NCI-H146 (cell line): ENCODE results near the gene GALNT18.

Source experiments
- DNase-seq: peaks from one replicate; lab custom pipeline; 2025; lab: John Stamatoyannopoulos, UW

The GALNT18 gene

GRCh38 chr11:11532574-11532973 lies 89.2 kb downstream of the GALNT18 start:
- DNase-seq: no peak

- DNase-seq: no peak
Measured at GRCh38 chr11:11531131-11531908, 90.5 kb downstream of the GALNT18 start.

DNA sequence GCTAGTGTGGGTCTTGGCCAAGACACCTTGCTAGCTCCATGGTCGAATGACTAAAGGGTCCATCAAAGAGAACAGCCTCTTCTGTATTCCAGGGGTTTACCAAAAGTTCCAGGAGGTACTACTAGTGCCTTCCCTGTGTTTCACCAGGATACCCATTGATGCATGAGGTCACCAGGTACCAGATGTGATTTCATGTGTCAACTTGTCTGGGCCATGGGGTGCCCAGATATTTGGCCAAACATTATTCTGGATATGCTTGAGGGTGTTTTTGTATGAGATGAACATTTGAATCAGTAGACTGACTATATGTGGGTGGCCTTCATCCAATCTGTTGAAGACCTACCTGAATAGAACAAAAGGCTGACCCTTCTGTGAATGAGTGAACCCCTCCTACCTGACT lies 92.8 kb downstream of the GALNT18 start:
- no peak for DNase-seq

DNA sequence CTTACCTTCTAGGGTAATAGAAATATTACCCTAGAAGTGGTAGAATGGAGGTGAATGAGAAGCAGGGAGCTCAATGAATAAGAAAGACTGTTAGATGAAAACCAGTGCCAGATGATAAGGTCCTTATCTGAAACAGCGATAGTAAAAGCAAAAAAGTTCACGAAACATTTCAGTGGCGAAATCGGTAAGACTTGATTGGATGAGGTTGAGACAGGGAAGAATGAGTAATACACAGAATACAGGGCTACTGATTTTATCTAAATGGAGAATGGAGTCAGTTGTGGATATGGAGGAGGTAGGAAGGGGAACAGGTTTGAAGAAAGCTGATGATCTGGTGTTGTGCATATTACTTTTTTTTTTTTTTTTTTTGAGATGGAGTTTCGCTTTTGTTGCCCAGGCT lies 96.5 kb downstream of the GALNT18 start:
- no peak for DNase-seq

GRCh38 chr11:11524436-11525061 lies 97.3 kb downstream of the GALNT18 start:
- no peak for DNase-seq

GRCh38 chr11:11522591-11522990 lies 99.2 kb downstream of the GALNT18 start:
- no peak for DNase-seq

DNA sequence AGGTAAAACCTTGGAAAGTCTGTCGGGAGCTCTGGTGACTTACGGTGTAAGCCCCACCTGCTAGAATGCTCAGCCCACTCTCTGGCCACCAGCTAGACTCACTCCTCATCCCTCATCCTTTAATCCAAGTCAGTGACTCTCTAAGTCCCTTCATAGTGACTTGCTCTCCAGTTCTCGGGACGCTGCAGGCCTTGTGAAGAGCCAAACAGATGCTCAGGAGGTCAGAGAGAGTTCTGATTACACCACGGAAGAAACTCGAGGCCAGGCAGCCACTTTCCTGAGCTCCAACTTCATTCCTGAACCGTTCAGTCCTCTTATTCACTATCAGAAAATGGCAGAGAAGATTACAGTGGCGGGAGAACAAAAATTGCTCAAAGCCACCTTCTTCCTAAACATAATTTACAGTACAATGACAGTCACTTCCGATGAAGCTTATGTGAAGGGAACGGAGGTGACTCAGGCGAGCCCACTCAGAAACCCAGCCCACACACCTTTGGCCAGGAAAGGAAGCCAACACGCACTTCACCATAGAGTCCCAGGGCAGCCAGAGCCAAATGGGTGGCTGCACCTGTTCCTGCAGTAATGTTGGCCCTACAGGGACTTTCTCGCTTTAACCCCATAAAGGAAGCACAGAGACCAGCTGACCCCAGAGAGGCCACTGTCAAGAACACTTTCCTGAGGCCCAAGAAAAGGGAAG lies 100.4 kb downstream of the GALNT18 start:
- DNase-seq: no peak

DNA sequence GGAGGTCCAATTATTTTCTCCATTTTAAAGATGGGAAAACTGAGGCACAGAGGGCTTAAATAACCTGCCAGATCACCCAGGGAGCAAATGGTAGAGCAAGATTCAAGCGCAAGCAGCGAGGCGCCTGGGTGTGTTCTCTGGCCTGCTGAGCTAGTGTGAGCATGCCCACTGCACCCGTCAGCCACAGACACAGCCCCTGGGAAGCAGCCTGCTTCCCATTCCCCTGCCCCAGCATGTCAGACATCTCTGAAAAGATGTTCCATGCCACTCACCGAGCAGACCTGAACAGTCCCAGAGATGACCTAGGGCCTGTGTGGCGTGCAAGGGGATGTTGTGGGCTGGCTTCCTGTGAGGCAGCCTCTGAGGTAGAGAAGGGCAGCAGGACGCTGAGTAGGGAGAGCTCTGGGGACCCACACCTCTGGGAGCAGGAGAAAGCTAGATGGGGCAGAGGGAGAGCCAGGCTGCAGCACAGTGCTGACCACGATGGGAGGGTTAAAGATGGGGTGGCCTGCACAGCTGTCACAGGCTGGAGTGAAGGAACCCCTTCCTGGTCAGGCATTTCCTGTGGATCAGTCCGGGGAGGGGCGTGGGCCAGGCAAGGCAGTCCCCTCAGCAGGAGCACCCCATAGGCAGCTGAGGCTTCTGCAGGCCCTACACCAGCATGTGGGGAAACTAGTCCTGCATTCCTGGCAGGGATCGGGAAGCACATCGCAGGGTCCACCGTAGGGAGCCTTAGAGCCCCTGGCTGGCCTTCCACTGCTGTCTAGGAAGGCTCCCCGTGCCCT lies 101.4 kb downstream of the GALNT18 start:
- no peak for DNase-seq

DNA sequence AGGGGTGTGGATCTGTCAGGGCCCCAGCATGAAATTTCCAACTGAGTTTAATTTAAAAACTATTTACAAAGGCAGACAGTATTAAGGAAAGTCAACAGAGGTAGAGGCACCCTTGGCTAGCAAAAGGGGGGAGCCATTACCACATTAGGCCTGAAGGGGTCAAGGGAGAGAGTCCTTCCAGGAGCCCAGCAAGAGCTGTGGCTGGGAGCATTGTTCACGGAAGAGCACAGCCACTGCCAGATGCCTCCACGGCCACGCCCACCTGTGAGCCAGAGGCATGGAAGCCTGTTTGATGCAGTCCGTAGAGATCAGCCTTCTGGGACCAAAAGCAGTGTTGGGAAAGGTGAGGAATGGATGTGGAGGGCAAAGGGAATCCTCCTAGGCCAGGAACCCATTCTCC lies 102.6 kb downstream of the GALNT18 start:
- DNase-seq: peak; percentile 56

DNA sequence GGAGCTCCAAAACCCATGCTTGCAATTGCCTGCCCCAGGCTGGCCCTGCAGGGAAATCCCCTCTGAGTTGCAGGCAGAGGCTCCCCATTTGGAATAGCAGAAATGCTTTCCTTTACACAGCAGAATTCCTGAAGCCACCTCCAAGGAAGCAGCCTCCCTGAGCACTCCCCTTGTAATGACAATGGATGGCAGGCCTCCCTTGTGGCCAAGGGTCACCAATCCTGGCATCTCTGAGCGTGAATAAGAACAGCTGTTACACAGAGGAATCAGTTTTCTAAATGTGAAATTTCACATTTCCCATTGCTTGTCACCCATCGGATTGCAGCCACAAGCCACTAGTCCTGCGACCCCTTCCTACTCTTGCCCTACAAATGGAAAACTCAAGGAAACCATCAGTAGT lies 107.6 kb downstream of the GALNT18 start:
- DNase-seq: no peak

GRCh38 chr11:11513422-11513821 lies 108.4 kb downstream of the GALNT18 start:
- no peak for DNase-seq

DNA sequence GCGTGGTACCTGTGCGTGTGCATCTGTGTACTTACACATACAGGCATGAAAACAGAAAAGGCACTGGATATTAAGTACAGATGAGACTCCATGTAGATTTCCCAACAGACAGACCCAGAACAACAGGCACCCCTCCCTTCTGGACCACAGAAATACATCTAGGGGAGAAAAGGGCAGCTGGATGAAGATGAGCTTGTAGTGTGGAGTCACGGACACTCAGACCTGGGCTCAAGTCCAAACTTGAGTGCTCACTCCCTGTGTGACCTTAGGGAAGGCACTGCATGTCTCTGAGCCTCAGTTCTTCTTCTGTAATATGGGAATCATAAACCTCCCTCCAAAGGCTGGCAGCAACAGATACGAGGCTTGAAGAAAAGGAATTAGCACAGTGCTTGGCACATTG lies 108.9 kb downstream of the GALNT18 start:
- no peak for DNase-seq

DNA sequence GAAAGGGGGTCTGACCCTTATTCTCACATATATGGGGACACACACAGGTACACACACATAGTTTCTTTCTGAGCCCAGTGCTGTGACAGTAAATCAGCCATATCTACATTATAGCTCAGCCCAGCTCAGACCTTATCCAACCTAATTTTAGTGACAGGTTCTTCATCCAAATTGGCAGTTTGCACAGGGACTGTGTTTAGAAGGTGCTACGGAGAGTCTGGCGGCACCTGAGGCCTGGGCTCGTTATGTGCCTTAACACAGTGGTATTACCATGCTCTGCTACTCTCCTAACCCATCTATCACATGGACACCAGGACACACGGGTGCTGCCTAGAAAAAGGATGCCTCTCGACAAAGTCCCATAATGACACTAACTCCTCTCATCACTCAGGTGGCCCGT lies 109.3 kb downstream of the GALNT18 start:
- DNase-seq: no peak

GRCh38 chr11:11512090-11512489 lies 109.7 kb downstream of the GALNT18 start:
- no peak for DNase-seq

DNA sequence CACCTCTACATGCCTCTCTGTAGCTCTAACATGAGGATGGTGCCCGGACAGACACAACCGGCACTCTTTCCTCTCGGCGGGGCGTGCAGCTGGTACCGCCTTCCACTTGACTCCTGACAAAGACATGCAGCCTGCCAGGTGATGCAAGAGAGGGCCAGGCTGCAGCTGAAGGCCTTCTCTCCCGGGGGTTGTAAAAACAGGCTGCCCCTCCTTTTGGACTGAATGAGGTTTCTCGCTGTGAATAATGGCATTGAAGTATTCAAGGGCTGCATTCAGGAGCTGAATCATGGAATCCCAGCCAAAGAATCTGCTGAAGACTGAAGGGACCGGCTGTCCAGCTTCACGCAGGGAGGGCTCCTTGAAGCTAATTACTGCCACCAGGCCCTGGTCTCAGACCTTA lies 110.9 kb downstream of the GALNT18 start:
- DNase-seq: peak; percentile 90

DNA sequence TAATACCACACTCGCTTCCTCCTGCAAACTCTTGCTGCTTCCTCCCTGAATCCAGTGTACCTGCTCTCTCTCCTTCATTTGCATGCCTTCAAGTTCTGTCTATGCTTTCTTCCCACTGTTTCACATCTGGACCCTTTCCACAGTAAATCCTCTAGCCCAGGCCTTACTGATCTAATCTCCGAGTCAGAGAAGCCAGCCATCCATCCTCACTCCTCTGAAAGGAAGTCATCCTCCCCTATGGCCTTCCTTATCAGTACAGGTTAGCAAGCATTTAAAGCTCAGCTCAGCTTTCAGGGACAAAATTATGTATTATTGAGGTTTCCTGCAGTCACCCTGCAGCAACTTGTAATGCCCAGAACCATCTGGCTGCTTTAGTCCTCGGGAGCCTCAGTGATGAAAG lies 116.1 kb downstream of the GALNT18 start:
- DNase-seq: peak; percentile 12

DNA sequence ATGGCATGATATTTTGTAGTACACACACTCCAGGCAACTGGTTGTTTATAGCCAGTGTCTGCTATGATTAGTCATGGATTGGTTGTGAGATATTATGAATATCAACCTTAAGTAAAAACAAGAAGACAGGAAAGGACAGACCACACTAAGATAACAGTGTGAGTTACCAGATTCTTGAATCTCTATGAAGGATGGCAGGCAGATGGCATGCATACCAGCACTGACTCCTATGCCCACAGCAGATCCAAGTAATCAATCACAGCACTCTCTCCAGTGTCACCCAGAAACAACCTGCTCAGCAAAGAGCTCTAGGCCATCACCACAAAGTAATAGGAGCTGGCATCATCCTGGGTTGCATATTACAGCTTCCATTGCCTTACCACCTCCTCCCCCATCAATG lies 116.6 kb downstream of the GALNT18 start:
- no peak for DNase-seq

- DNase-seq: no peak
Measured at GRCh38 chr11:11504071-11504470, 117.7 kb downstream of the GALNT18 start.

DNA sequence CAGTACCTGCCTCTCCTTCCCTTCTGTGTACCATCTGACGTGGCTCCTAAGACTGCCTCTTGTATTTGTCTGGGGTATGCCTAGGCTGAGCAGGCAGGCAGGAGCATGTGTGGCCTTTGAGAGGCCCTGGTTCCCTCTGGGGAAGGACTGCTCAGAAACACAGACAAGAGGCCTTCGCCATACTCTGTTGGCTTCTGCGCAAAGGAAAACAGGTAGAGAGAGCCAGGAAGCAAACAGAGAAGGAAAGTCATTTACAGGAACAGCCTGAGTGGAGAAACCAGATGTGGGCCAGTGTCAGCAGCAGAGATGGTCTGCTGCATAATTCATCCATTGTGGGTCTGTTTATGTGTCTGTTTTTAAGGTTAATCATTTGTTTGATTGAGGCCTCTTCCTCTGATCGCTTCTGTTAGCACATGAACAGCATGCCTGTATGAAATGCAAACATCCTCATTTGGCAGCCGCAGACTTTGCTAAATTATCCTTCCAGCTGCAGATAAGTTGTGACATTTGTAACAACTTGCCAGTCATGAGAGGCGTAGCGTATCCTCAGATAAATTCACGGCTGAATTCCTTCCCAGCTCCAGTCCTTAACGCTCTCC lies 119.4 kb downstream of the GALNT18 start:
- DNase-seq: peak; percentile 50

DNA sequence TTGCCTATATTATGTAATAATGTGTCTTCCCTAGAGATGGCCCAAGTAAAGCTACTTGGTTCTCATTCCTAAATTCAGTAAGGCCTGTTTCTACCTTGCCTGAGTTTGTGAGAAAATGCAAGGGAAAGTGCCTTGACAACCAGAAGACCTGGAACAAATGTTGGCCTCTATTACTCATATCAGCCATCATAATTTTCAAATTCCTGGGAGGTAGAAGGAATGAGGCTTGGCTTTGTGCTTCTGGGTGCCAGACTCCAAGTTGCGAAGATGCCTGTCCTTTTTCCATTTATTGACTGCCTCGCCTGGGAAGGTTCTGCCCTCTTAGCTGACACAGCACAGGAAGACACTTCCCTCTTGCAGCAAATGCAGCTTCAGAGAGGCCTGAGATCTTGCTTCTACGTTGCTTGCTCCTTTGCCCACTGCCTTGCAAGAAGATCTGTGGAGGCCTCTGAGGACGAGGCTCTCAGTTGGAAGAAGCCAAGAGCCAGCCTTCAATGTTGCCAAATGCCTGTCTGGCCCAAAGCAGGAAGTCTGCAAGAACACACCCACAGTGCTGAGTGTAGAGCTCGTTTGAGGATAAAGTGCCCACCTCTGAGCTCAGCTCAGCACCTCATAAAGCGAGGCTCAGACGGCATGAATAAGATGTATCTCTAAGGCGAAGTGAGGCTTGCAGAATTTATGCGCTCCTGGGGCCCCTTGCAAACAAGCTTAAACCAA lies 120.1 kb downstream of the GALNT18 start:
- DNase-seq: peak; percentile 16

GRCh38 chr11:11500744-11501487 lies 120.9 kb downstream of the GALNT18 start:
- peak; percentile 75 for DNase-seq
